HG02852 (cell line): ENCODE measurements around the gene HSPH1.
"Not testable (repeated sequence)": the region's sequence is repeated elsewhere in the genome, so short reads cannot be mapped to it uniquely, and the experiment has no call there.

Source experiments
- ATAC-seq: cut with Tn5 transposase; IDR thresholded peaks from one replicate; pipeline ENCODE4 v1.9.1; 2021; ENCODE audit warnings: mild to moderate bottlenecking, moderate library complexity; ENCODE audit not compliant: unreplicated experiment

HSPH1 gene

DNA sequence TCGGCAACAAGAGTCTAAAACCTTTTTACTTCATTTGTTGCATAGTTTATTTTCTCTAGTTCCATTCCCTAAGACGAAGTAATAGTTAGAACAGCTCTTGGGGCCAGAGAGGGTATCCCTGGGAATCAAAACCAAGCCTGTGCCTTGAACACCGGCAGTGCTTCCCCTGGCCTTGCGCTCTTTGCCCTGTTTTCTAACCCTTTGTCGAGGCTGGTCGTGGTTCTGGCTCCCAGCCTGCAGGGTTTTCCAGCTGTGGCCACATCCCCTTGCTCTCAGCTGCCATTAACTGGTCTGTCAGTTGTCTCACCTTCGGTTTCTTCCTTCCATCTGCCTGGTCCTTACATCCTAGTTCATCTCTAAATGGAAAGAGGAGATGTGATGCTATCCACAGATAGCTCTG is 61.0 kb downstream of the HSPH1 start:
- no peak for ATAC-seq

DNA sequence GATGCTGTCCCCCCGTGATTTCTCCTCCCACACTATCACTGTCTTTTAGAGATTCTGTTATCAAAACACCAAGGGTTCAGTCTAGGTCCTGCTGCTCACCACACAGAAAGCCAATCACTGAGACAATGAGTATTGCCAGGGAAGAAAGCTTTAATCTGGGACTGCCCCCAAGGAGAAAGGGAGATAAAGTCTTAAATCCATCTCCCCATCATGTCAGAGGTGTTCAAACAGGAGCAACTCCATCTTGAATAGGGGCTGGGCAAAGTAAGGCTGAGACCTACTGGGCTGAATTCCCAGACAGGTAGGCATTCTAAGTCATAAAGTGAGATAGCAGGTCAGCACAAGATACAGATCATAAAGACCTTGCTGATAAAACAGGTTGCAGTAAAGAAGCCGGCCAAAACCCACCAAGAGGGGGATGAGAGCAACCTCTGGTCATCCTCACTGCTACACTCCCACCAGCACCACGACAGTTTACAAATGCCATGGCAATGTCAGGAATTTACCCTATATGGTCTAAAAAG is 63.7 kb downstream of the HSPH1 start:
- ATAC-seq = not testable (repeated sequence)

DNA sequence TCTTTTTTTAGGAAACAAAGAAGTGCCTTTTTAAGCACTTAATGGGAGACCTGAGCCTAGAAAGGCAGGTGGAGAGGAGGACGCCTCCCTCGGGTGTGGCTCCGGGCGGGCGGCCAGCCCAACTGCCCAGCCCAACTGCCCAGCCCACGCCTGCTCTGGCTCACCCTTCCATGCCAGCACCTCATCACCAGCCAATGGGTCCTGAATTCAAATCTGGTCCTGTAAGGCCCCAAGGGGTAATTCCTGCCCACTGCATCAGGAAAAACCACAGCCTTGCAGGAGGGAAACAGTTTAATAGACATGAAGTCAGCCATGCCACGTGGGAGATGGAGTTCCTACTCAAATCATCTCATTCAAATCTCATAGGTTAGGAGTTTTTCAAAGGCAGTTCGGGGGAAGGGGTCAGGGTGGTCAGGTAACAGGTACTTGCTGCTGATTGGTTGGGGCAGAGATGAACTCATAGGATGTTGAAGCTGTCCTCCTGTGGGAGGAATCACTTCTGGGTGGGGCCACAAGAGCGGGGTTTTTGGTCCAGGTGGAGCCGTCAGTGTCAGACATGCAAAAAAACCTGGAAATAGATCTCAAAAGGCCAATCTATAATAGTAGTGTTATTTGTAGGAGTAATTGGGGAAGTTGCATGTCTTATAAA is 64.9 kb downstream of the HSPH1 start:
- no peak for ATAC-seq

DNA sequence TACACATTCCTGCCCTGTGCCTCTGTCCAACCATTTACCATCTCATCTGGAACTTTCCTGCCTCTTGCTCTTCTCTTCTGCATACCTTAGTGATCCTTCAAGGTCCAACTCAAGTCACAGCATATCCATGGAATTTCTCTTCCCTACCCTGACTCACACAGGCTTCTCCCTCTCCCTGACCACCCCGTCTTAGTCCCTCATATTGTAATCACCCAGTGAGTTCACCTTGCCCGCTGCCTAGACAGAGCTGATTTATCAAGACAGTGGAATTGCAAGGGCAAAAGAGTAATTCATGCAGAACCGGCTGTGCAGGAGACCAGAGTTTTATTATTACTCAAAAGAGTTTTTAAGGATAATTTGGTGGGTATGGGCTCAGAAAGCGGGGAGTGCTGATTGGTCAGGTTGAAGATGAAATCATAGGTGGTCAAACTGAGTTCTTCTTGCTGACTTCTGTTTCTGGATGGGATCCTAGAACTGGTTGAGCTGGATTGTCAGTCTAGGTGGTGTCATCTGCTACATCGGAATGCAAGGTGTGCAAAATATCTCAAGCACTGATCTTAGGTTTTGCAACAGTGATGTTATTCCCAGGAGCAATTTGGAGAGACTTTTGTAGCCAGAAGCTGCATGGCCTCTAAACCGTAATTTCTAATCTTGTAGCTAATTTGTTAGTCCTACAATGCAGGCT is 67.2 kb downstream of the HSPH1 start:
- ATAC-seq = no peak

DNA sequence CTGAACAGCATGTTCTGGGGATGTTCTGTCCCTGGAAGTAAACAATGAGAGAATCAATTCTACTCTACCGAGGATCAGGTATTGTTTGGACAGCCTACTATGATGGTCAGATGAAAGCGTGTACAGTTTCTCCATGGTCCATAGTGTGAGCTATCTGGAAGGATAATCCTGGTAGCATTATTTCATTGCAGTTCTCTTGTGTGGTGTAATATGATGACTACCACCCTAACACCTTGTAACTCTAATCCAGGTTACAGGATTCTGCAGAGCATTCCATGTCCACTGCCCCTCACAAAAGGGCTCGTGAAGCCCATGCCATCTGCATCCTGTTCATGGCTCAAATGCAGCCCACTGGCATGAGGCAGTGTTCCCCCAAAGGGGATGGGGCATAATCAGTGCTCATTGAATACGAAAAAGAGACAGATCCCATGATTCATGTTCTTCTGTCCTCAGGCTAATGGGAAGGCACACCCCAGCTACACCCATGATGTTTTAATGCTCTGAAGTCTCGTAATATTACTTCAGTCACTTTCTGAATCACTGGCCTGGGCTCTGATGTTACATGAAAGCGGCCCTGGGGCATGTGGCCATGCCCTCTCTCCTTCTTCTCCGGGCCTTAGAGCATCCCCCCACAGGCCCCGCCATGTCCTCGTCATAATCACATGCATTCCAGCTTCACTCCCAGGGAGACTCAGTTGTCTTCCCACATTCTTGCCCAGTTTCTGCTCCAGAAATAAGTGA is 68.4 kb downstream of the HSPH1 start:
- ATAC-seq = no peak

DNA sequence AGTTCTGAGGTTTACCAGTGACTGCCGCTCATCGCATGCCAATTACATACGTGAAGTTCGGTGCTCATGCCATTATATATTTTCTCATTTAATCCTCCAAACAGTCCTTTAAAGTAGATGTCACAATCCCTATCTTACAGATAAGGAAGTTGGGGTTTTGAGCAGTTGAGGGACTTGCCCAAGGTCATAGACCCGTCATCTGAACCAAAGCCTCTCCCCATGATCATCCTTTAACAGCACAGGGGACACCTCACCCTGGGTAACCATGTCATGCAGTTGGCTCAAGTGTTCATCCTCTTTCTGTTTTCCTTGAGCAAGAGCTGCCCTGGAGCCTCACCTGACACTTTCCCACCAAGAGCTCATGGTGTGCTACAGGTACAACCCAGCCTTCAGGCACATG is 69.1 kb downstream of the HSPH1 start:
- no peak for ATAC-seq

DNA sequence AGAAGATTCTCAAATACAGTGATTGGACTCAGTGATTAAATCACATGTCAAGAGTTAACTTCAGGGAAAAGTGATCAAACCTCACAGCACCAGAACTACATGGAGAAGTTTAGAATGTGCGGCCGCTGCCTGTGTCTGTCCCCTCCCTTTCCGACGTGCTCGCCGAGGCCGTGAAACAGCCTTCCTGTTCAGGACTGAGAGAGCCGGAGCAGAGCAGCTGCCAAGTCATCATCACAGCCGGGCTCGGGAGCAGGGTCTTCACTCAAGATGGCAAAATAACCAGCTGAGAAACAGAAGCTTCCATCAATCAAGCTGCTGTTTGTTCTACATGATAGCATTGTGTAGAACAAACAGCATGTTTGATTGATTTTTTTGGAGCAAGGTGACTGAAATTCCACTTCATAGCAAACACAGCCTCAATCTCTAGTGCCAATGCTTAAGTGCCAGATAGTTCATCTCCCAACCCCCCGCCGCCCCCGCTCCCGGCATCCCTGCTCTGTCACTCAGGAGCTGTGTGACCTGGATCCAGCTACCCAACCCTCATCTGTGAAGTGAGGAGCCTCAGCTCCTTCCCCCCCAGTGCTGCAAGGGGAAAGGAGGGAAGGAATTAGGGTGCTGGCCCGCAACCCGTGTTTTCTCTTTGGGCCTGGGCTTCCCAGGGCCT is 70.6 kb downstream of the HSPH1 start:
- ATAC-seq = no peak

DNA sequence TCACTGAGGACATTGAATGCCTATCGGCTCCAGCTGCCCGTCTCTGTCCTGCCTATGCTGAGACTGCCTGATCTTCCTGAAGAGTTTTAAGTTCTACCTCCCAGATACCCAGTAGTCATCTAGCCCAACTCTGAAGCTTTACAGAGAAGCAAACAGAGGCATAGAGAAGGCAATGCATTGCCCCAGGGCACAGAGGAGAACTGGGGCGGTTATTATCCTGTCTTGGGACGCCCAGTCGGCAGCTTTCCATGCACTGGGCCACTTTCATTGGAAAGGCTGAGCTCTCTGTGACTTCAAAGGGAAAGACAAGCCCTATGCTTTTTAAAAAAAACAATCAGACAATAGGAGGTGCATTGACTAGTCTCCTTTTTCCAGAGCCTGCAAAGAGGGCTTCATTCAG is 71.6 kb downstream of the HSPH1 start:
- ATAC-seq = no peak

DNA sequence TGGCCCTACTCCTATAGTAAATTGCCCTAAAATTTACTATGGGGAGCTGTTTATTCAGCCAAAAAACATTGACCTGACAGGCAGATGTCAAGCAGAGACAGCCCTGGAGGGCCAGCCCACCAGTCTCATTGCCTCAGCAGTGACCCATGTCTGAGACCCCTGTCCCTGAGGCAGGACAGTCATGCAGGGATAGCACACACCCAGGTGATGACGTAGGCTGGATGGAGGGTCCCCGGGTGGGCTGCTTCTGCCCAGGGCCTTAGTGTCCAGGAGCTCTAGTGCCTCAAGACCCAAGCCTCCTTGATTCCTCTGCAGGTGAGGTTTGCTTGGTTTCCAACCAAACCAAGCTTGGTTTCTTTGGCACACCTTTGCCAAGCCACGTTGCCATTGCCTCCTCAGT is 72.1 kb downstream of the HSPH1 start:
- ATAC-seq = no peak

DNA sequence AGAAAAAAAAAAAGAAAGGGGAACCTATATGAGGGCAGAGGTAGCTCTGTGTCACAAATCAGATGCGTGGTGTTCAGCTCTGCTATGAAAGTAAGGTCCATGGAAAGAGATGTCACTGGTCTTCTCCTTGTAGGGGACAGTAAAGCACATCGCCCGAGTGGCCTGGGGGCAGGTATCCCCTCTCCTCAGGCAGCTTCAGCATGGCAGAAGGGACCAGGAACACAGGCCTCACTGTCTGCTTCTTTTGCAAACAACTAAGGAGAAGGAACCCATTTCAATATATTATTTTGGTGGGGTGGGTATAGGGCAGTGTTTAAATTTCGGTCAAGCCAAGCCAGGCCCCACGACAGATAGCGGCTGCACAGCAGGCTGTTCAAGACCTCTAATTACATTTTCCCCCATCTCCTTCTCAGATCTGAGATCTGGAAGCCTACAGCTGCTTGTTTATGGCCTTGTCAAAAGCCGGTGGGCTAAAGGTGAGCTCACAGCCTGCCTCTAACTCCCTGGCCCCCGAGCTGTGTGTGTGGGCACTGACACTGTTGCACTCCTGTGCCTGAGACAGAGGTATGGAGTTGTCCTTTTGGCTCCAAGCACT is 72.8 kb downstream of the HSPH1 start:
- ATAC-seq = no peak
